GM12878 (cell line): ENCODE data around the gene PSMD11. TPM values are rescaled to one million over a fixed set of nuclear protein-coding genes. Genes with fewer than 3 reads are reported as not detected.

Experiments
- ASH2L ChIP-seq: fragments of 300-600, 200-600 bp; sonication (generic); IDR thresholded peaks from 2 replicates; pipeline ENCODE4 v1.6.1; 2017; ENCODE audit warnings: low read depth, mild to moderate bottlenecking, borderline replicate concordance
- BHLHE40 ChIP-seq, 2 experiments: fragments of 450-650 bp in 1 of 2; IDR thresholded peaks; 2 replicates each; pipeline ENCODE4 v1.6.1; 2011 to 2017; ENCODE audit warnings: low read depth in 2 of 2, borderline replicate concordance in 1 of 2, improper control_type of control experiment in 1 of 2, low read length in 1 of 2, mild to moderate bottlenecking in 1 of 2
- CBX5 ChIP-seq: sonication (generic); IDR thresholded peaks from 2 replicates; pipeline ENCODE4 v1.6.1; 2016; ENCODE audit warnings: low read depth, moderate library complexity, mild to moderate bottlenecking, inconsistent platforms
- CEBPB ChIP-seq, 2 experiments: fragments of 150-350 bp in 1 of 2; IDR thresholded peaks; 2 replicates each; pipeline ENCODE4 v1.6.1; 2012 to 2014; ENCODE audit warnings: low read depth in 2 of 2, low read length in 2 of 2, borderline replicate concordance in 1 of 2, inconsistent platforms in 1 of 2
- CUX1 ChIP-seq: IDR thresholded peaks from 2 replicates; pipeline ENCODE4 v1.6.1; 2012; ENCODE audit warnings: improper control_type of control experiment, low read depth, low read length; ENCODE audit not compliant: insufficient replicate concordance
- EGR1 ChIP-seq, 2 experiments: IDR thresholded peaks; 1 replicate in 1 of 2; 2 replicates in 1 of 2; pipeline ENCODE4 v1.6.1; 2011 to 2012; ENCODE audit warnings: low read depth in 2 of 2, low read length in 2 of 2, borderline replicate concordance in 1 of 2, mild to moderate bottlenecking in 1 of 2, moderate library complexity in 1 of 2
- ELK1 ChIP-seq: IDR thresholded peaks from 2 replicates; pipeline ENCODE4 v1.6.1; 2012; ENCODE audit warnings: low read depth, low read length, improper control_type of control experiment
- IRF4 ChIP-seq: IDR thresholded peaks from 2 replicates; pipeline ENCODE4 v1.6.1; 2011; ENCODE audit warnings: low read depth, low read length
- MAX ChIP-seq: IDR thresholded peaks from 2 replicates; pipeline ENCODE4 v1.6.1; 2012; ENCODE audit warnings: low read depth, low read length, improper control_type of control experiment
- MYB ChIP-seq: fragments of 150-350 bp; IDR thresholded peaks from 2 replicates; pipeline ENCODE4 v1.6.1; 2014; ENCODE audit warnings: mild to moderate bottlenecking, low read depth, low read length, borderline replicate concordance
- NBN ChIP-seq: fragments of 450-650 bp; IDR thresholded peaks from 2 replicates; pipeline ENCODE4 v1.6.1; 2016
- NFIC ChIP-seq: IDR thresholded peaks from 2 replicates; pipeline ENCODE4 v1.6.1; 2012; ENCODE audit warnings: low read depth, mild to moderate bottlenecking, inconsistent platforms, low read length, moderate library complexity
- NR2C1 ChIP-seq: fragments of 450-650 bp; IDR thresholded peaks from 2 replicates; pipeline ENCODE4 v1.6.1; 2017; ENCODE audit warnings: antibody characterized with exemption, mild to moderate bottlenecking, moderate library complexity
- RAD21 ChIP-seq: IDR thresholded peaks from 2 replicates; pipeline ENCODE4 v1.6.1; 2011; ENCODE audit warnings: mild to moderate bottlenecking, low read depth, low read length, moderate library complexity; ENCODE audit not compliant: insufficient read depth
- RUNX3 ChIP-seq: IDR thresholded peaks from 2 replicates; pipeline ENCODE4 v1.6.1; 2012; ENCODE audit warnings: low read length, inconsistent platforms
- SMARCA5 ChIP-seq: fragments of 450-650 bp; IDR thresholded peaks from 2 replicates; pipeline ENCODE4 v1.6.1; 2017; ENCODE audit warnings: mild to moderate bottlenecking
- SREBF2 ChIP-seq: IDR thresholded peaks from 2 replicates; pipeline ENCODE4 v1.6.1; 2012; ENCODE audit warnings: mild to moderate bottlenecking, low read length
- STAT3 ChIP-seq: IDR thresholded peaks from 2 replicates; pipeline ENCODE4 v1.6.1; 2011; ENCODE audit warnings: low read depth, low read length, improper control_type of control experiment
- ZBTB4 ChIP-seq: fragments of 450-650 bp; formaldehyde crosslinking; IDR thresholded peaks from 2 replicates; pipeline ENCODE4 v1.4.0; 2022; ENCODE audit warnings: mild to moderate bottlenecking, moderate library complexity
- polyA plus RNA-seq, 11 experiments: library from polyadenylated mRNA; depleted of rRNA in 4 of 11; unstranded in 6 of 11; stranded (reverse) in 5 of 11; fragments of >200 nt; fragmentation: Nextera tagmentation in 4 of 11; fragmentation: Illumina TruSeq in 1 of 11; extraction: Ambion mirVana in 4 of 11; extraction: Trizol in 1 of 11; gene quantifications; 1 replicate in 1 of 11; 2 replicates in 10 of 11; pipeline versions ENCODE4 v1.2.1 to v1.2.3, GENCODE V29; 2011 to 2016; ENCODE audit warnings: inconsistent platforms in 2 of 11, missing spikeins in 2 of 11, low read depth in 1 of 11
- total RNA-seq, 4 experiments: library from RNA; depleted of rRNA in 3 of 4; stranded (reverse); fragments of >200 nt in 3 of 4; fragmentation: Illumina TruSeq in 1 of 4; extraction: Trizol in 1 of 4; gene quantifications; 2 replicates each; pipeline versions ENCODE4 v1.2.1 to v1.2.3, GENCODE V29; 2013 to 2021

The PSMD11 gene
- total and polyA plus RNA-seq, 10 of the 15 experiments (the other 5 are each of a cell fraction or from before 2014, with no cell fraction given), result 84.1 to 319 (median 120) TPM

- TF ChIP-seq ZBTB4 (CRISPR knock-in tag) (no peak), NR2C1 (no peak), ELK1 (no peak), BHLHE40 (IDR thresholded peaks at IDR 0.05; ENCODE audit: borderline replicate concordance in 1 of 2, low read depth in 2 of 2, low read length in 1 of 2) (peak in 1 of 2 experiments; percentile 47; a peak in 1 of 4 replicates), SMARCA5 (peak; percentile 79), CEBPB (IDR thresholded peaks at IDR 0.05; ENCODE audit: borderline replicate concordance in 1 of 2, low read depth in 2 of 2, low read length in 2 of 2) (no peak), IRF4 (peak; percentile 76; the same call in 1 of the 2 replicates), CUX1 (peak; percentile 68), CBX5 (peak; percentile 78; the same call in 1 of the 2 replicates), NBN (peak; percentile 95; the same call in 1 of the 2 replicates), ASH2L (no peak), MAX (peak; percentile 65; the same call in 1 of the 2 replicates), RUNX3 (peak; percentile 75; the same call in 1 of the 2 replicates), EGR1 (IDR thresholded peaks at IDR 0.05; ENCODE audit: borderline replicate concordance in 1 of 2, low read depth in 2 of 2, low read length in 2 of 2) (0 out of 3 replicates have a peak, but pooled peaks of 1 of the 2 experiments have one; percentile 17), SREBF2 (no peak), STAT3 (0 out of 2 replicates have a peak, but pooled peaks have one; percentile 30), MYB (peak; percentile 23; the same call in 1 of the 2 replicates), RAD21 (peak; percentile 42), NFIC (peak; percentile 67)
Observed at GRCh38 chr17:32523827-32524552, 79.7 kb downstream of the PSMD11 start (continued).
